ENCODE measurements around the gene NCF2. TPM values are rescaled to one million over a fixed set of nuclear protein-coding genes. Genes with fewer than 3 reads are reported as not detected.

NCF2 gene
- total and polyA plus RNA-seq, 8 donors: 4.7 to 139 (median 6.8) TPM

DNA sequence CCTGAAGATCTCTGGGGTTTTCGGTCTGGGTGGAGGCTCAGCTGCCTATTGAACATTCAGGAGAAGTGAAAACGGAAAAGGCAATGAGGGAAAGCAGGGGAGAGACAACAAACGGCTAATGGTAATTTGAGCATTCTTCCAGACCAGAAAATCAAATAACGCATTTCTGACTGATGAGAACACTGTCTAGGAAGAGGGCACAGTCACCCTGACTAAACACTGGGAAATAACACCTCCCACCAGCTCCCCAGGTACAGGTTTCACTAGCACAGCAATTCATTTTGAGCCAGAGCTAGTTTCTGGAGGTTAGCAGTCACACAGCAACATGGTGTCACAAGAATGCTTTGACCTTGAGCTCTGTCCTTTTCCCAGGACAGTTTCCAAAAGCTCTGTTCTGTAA, 21.1 kb downstream of the NCF2 start:
- TF ChIP-seq, protein P1, sequence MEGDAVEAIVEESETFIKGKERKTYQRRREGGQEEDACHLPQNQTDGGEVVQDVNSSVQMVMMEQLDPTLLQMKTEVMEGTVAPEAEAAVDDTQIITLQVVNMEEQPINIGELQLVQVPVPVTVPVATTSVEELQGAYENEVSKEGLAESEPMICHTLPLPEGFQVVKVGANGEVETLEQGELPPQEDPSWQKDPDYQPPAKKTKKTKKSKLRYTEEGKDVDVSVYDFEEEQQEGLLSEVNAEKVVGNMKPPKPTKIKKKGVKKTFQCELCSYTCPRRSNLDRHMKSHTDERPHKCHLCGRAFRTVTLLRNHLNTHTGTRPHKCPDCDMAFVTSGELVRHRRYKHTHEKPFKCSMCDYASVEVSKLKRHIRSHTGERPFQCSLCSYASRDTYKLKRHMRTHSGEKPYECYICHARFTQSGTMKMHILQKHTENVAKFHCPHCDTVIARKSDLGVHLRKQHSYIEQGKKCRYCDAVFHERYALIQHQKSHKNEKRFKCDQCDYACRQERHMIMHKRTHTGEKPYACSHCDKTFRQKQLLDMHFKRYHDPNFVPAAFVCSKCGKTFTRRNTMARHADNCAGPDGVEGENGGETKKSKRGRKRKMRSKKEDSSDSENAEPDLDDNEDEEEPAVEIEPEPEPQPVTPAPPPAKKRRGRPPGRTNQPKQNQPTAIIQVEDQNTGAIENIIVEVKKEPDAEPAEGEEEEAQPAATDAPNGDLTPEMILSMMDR (IDR thresholded peaks at IDR 0.05): no peak
- intact Hi-C loops (cut with DNase I): no loop called here
- Histone ChIP-seq H3K4me1 (peaks cover 0 to 42% of the 10 kb centered on the region in 2 donors), H3K36me3 (peaks cover 0 to 84% of the 10 kb centered on the region in 2 donors), H3K27me3 (no peaks in the 10 kb centered on the region), H3K27ac (peak overlapping the region; percentile 18 to 80), H3K4me3 (no peak overlapping the region), H3K9me3 (no peaks in the 10 kb centered on the region)
- DNase-seq: no peak
- ATAC-seq: no peak

DNA sequence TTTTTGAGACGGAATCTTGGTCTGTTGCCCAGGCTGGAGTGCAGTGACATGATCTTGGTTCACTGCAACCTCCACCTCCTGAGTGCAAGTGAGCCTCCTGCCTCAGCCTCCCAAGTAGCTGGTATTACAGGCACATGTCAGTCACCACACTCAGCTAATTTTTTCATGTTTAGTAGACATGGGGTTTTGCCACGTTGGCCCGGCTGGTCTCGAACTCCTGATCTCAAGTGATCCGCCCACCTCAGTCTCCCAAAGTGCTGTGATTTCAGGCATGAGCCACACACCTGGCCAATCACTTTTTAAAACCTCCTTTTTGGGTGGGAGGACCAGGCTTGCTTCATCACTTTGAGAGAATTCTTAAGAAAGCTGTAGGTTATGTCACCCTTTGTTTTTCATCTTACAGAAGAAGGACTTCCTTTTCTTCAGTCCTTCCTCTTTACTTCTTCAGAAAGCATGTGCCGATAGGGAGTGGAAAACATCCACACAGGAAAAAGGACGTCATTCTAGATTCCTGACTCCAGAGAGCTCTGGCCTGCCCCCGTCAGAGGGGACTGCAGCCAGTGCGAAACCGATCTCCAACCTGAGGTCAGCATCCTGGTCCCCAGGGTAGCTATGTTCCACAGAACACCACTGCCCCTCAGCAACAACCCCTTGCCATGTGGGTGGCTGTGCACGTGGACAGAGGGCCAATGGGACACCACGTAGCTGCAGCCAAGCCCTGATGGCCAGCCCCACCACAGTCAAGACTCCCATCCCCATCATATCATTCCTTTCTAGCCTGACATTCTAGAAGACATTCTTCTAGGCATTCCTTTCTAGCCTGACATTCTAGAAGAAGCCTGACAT, 21.9 kb downstream of the NCF2 start:
- peak in 1 of 4 donors; percentile 83 for DNase-seq
- intact Hi-C loops (cut with DNase I): no loop called here
- Histone ChIP-seq H3K27ac (peak overlapping the region; percentile 65 to 80), H3K4me3 (no peak overlapping the region), H3K9me3 (no peaks in the 10 kb centered on the region), H3K36me3 (peaks cover 0 to 84% of the 10 kb centered on the region in 2 donors), H3K4me1 (peaks cover 0 to 42% of the 10 kb centered on the region in 2 donors), H3K27me3 (no peaks in the 10 kb centered on the region)
- peak; percentile 65 for ATAC-seq
- TF ChIP-seq, protein P1 (IDR thresholded peaks at IDR 0.05): no peak

DNA sequence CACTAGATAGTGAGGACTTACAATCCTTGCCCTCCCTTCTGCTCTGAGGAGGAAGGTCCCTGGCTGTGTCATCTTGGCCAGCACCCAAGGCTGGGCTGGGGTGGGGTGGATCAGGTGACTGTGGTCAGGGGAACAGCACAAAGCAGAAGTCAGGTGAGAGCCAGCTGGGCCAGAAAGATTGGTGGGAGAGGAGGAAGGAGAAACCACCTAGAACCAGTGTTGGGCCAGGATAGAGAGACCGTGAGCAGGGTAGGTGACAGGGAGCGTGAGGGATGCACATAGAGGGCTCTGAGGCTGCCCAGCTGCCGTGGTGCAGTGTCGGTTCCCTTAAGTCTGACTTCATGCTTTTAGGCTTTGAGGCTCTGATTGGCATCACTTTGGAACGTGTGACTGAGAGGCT, 22.7 kb downstream of the NCF2 start:
- no peak overlapping the region for H3K4me3 ChIP-seq
- peaks cover 0 to 84% of the 10 kb centered on the region in 2 donors for H3K36me3 ChIP-seq
- TF ChIP-seq, protein P1 (IDR thresholded peaks at IDR 0.05): no peak
- no peaks in the 10 kb centered on the region for H3K27me3 ChIP-seq
- no peaks in the 10 kb centered on the region for H3K9me3 ChIP-seq
- ATAC-seq (peak; percentile 69), DNase-seq (peak in 2 of 4 donors; percentile 86 to 91)
- H3K27ac ChIP-seq: peak overlapping the region; percentile 65 to 80
- intact Hi-C loops (cut with DNase I): no loop called here
- H3K4me1 ChIP-seq: peaks cover 0 to 38% of the 10 kb centered on the region in 2 donors

DNA sequence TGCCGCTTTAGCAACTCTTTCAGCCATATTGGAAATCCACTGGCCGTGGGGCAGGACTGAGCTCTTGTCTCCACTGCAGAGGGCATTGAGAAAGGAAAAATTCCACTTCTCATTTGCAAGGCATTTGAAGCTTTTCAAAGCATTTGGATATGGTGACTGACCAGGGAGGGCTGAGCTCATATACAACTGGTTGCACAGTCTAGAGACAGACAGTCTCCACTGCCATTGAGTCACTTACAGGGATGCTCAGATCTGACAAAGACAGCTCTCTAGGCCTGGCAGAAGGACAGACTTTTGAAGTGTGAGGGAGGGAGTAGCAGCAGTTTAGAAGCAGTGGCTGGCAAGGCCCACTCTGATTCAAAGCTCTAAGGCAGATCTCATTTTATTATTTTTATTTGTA, 24.2 kb downstream of the NCF2 start:
- TF ChIP-seq, protein P1 (IDR thresholded peaks at IDR 0.05): no peak
- peak overlapping the region in 1 of 2 donors; percentile 80 for H3K27ac ChIP-seq
- no peak overlapping the region for H3K4me3 ChIP-seq
- peaks cover 0 to 38% of the 10 kb centered on the region in 2 donors for H3K4me1 ChIP-seq
- no peaks in the 10 kb centered on the region for H3K27me3 ChIP-seq
- intact Hi-C loops (cut with DNase I): no loop called here
- no peak for DNase-seq
- H3K9me3 ChIP-seq: no peaks in the 10 kb centered on the region
- no peak for ATAC-seq
- H3K36me3 ChIP-seq: peaks cover 0 to 84% of the 10 kb centered on the region in 2 donors

DNA sequence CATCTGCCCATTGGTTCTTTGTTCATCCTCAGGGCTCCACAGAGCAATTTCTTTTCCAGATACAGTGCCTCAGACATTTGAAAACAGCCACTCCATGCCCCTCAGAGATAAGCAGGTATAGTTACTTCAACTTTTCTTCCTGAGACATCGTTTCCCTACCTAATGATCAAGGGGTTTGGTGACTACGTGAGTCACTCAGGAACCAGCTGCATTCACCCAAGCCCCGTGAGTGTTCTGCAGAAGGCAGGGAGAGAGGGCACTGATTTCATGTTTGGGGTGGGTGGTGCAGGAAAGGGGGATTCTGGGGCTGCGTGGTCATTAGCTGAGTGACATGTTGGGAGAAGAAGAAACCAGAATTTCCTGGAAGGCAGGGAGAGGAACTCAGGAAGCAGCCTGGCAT, 25.0 kb downstream of the NCF2 start:
- no peaks in the 10 kb centered on the region for H3K27me3 ChIP-seq
- TF ChIP-seq, protein P1 (IDR thresholded peaks at IDR 0.05): no peak
- no peaks in the 10 kb centered on the region for H3K9me3 ChIP-seq
- no peak overlapping the region for H3K27ac ChIP-seq
- intact Hi-C loops (cut with DNase I): no loop called here
- peaks cover 0 to 33% of the 10 kb centered on the region in 2 donors for H3K4me1 ChIP-seq
- H3K36me3 ChIP-seq: peaks cover 0 to 84% of the 10 kb centered on the region in 2 donors
- H3K4me3 ChIP-seq: no peak overlapping the region
- ATAC-seq (no peak), DNase-seq (no peak)

Data from left lung (tissue), 10 donors.